Stimulated activated CD4-positive, alpha-beta T cell treated with anti-CD3 and anti-CD28 coated beads, TNF-alpha, amount 100 ng/mL, for 1 hour (primary cell): ENCODE measurements around the gene MORC3.
A peak's percentile ranks its signal among the peaks of the same experiment; 100 is the strongest.

ENCODE experiments used
- DNase-seq, 3 donors: peaks; one replicate each; pipeline ENCODE4 v3.0.0-alpha.2; 2020; ENCODE audit warnings: low read depth in 3 of 3, low spot score in 1 of 3

The MORC3 gene

DNA sequence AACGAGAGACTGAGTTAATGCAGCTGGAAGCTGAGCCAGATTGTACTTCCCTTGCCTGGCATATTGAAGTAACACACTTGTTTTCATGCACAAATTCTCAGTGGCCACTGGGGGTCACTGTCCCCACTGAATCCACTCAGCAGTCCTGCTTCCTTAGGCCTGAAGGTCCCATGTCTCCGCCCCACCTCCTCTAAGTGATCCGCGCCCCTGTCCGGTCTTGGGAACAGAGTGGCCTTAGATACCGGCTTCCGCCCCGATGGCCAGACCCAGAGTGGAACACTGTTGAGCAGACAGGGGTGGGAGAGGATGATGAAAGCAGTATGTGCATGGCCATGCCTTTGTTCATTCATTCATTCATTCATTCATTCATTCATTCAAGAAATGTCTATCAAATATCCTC, 100.0 kb downstream of the MORC3 start:
- DNase-seq, result peak in 1 of 3 donors; percentile 12

DNA sequence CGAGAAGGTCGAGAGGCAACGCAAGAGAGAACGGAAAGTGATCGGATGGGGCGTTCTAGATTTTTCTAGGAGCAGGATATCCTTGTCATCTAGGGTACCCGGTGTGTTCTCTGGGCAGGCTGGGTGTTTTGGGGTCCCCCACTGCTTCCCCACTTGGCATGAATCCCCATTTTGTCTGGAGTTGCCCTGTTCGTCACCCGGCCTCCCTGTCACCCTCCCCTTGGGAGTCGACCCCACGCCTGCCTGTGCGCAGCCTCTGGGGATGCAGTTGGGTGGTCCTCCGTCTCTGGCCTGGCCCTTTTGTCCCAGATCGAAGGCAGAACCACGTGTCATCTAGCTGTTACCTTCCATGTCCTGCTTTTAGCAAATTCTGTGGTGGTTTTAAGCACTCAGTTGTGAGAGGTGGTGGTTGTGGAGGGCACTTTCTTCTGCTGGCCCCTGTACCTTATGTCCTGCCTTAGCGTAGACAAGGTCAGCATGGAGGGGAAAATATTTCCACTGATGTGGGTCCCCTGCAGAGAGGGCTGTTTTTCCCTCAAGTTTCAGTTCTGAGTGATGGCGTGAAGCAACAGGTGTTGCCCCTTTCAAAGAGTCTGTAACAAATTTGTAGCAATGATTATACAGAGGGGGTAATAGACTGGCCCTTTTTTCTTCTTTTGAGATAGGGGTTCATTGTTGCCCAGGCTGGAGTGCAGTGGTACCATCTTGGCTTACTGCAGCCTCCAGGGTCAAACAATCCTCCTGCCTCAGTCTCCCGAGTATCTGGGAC, 100.8 kb downstream of the MORC3 start:
- no peak for DNase-seq

GRCh38 chr21:36422279-36423098, 102.5 kb downstream of the MORC3 start:
- DNase-seq, result no peak

DNA sequence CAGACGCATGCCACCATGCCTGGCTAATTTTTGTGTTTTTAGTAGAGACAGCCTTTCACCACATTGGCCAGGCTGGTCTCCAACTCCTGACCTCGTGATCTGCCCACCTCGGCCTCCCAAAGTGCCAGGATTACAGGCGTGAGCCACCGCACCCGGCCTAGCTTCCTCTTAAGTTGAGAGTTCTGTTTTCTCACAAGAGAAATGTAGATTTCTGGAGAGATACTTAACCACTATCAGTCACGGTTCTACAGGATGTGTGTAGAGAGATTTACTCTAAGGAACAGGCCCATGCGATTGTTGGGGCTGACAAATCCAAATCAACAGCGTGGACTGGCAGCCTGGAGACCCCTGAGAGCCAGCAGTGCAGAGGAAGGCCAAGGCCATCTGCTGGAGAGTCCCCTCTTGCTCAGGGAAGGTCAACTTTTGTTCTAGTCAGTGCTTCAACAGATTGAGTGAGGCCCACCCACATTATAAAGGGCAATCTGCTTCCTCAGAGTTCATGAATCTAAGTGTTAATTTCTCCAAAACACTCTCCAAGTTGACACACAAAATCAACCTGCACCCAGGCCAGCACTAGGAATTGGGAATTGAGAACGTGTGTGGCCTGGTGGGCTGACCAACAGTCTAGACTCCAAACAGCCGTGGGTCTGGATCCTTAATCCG, 103.9 kb downstream of the MORC3 start:
- DNase-seq, result no peak

DNA sequence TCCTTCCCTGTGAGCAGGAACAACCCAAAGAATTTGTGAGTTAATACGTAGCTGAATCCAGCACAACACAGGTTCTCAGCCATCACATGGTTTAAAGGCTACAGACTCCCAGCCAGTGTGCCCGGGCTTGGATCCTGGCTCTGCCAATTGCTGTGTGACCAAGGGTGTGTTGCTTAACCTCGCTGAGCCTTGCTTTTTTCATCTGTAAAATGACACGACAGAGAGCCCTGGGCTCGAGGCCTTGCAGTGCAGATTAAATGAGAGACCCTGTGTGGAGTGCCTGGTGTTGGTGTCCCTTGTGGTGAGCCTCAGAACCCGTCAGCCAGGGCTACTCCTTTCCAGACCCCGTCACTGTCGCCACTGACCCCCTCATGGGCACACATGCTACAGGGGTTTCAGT, 104.6 kb downstream of the MORC3 start:
- no peak for DNase-seq

GRCh38 chr21:36425286-36425685, 105.3 kb downstream of the MORC3 start:
- no peak for DNase-seq
